ENCODE measurements around the gene DCDC2C. TPM values are rescaled to one million over a fixed set of nuclear protein-coding genes. Genes with fewer than 3 reads are reported as not detected.

The DCDC2C gene
- polyA plus RNA-seq, 3 donors = not detected

DNA sequence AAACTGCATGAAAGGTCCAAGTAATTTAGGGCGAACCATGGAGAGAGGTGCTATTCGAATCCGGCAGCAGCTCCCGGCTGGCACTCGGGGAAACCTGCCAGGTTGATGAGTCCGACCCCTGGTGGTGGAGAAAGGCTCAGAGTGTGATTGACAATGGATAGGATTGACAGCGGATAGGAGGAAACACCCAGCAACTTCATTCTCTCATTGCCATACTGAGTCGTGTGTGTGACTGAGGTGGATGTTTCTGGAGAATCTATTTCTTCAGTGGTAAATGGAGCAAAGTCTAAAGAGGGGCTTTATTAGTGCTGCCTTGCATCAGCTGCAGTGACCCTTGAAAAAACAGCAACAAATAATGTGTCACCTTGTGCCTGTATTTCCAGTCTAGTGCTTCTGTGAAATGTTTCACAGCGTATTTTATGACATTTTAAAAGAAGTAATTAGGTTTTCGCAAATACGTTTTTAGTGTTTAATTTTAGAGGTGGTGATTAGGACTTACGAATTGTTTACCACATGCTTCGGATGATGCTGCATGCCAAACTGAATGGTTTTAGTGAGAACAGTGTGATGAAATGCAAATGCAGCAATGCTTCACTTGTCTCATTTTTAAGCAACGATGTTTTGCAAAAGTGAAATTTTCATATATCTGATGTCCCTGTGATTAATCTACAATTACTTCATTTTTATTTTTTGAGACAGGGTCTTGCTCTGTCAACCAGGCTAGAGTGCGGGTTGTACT is 102.0 kb downstream of the DCDC2C start:
- Mint-ChIP-seq H3K4me3 (no peak overlapping the region), H3K36me3 (no peaks in the 10 kb centered on the region), H3K9me3 (peaks cover 0 to 12% (median 2%) of the 10 kb centered on the region in 7 donors), H3K4me1 (no peaks in the 10 kb centered on the region), H3K27me3 (ENCODE audit: low read depth in 3 of 3) (peaks cover 2 to 5% (median 4%) of the 10 kb centered on the region in 3 donors), H3K27ac (no peak overlapping the region)
- TF ChIP-seq, protein P1, sequence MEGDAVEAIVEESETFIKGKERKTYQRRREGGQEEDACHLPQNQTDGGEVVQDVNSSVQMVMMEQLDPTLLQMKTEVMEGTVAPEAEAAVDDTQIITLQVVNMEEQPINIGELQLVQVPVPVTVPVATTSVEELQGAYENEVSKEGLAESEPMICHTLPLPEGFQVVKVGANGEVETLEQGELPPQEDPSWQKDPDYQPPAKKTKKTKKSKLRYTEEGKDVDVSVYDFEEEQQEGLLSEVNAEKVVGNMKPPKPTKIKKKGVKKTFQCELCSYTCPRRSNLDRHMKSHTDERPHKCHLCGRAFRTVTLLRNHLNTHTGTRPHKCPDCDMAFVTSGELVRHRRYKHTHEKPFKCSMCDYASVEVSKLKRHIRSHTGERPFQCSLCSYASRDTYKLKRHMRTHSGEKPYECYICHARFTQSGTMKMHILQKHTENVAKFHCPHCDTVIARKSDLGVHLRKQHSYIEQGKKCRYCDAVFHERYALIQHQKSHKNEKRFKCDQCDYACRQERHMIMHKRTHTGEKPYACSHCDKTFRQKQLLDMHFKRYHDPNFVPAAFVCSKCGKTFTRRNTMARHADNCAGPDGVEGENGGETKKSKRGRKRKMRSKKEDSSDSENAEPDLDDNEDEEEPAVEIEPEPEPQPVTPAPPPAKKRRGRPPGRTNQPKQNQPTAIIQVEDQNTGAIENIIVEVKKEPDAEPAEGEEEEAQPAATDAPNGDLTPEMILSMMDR (IDR thresholded peaks at IDR 0.05) = no peak
- Histone ChIP-seq H3K27me3 (ENCODE audit: control insufficient read depth in 2 of 2, insufficient read depth in 2 of 2, low read length in 2 of 2) (no peaks in the 10 kb centered on the region), H3K27ac (ENCODE audit: low read depth in 1 of 2, low read length in 2 of 2) (no peak overlapping the region), H3K79me2 (ENCODE audit: insufficient read depth, low read length) (no peaks in the 10 kb centered on the region), H3K4me1 (ENCODE audit: control insufficient read depth in 1 of 2, insufficient read depth in 2 of 2, low read length in 2 of 2) (no peaks in the 10 kb centered on the region), H4K20me1 (ENCODE audit: insufficient read depth, low read length) (no peaks in the 10 kb centered on the region), H3K4me3 (replicated peaks in 1 of 3; ENCODE audit: low read depth in 2 of 3, low read length in 3 of 3) (no peak overlapping the region), H3K36me3 (replicated peaks in 1 of 2; ENCODE audit: control insufficient read depth in 1 of 2, insufficient read depth in 2 of 2, low read length in 2 of 2) (no peaks in the 10 kb centered on the region), H3K9ac (ENCODE audit: insufficient read depth, low read length, poor library complexity, severe bottlenecking) (no peak overlapping the region), H2AFZ (ENCODE audit: insufficient read depth, low read depth, low read length, poor library complexity, severe bottlenecking) (no peak overlapping the region), H3K4me2 (replicated peaks; ENCODE audit: extremely low read depth, low read length, poor library complexity, severe bottlenecking) (no peak overlapping the region), H3K9me3 (replicated peaks in 1 of 2; ENCODE audit: control insufficient read depth in 1 of 2, insufficient read depth in 1 of 2, low read length in 2 of 2) (no peaks in the 10 kb centered on the region)
- intact Hi-C loops (cut with micrococcal nuclease) = no loop called here
- no peak for DNase-seq
- WGBS (ENCODE audit: insufficient coverage) = 89% methylated on average over 7 of the region's 15 CpGs

DNA sequence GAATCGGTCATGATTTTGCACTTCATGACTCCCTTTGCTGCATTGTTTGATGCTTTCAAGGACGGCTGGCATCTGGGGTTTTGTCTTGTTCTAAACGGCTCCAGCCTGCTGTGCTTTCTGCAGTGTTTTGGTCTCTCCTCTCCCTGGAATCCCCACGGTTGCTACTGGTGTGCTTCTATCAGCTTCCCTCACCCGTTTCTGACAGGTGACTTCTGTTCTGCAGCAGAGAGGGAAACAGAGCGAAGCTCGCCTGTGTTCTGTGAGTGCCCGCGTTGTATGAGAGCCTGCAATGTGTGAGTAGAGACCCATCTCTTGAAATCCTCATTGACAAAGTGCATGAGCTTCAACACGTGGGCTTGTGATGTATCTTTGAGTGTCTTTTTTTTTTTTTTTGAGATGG is 102.8 kb downstream of the DCDC2C start:
- H3K9me3 ChIP-seq (replicated peaks in 1 of 2; ENCODE audit: control insufficient read depth in 1 of 2, insufficient read depth in 1 of 2, low read length in 2 of 2) = no peaks in the 10 kb centered on the region
- WGBS (ENCODE audit: insufficient coverage) = 84% methylated on average over 10 of the region's 10 CpGs
- no peak overlapping the region for H3K27ac Mint-ChIP-seq
- H3K36me3 ChIP-seq (replicated peaks in 1 of 2; ENCODE audit: control insufficient read depth in 1 of 2, insufficient read depth in 2 of 2, low read length in 2 of 2) = no peaks in the 10 kb centered on the region
- H3K9me3 Mint-ChIP-seq = peaks cover 0 to 10% (median 2%) of the 10 kb centered on the region in 7 donors
- peaks cover 2 to 5% (median 4%) of the 10 kb centered on the region in 3 donors for H3K27me3 Mint-ChIP-seq (ENCODE audit: low read depth in 3 of 3)
- no peaks in the 10 kb centered on the region for H4K20me1 ChIP-seq (ENCODE audit: insufficient read depth, low read length)
- H3K9ac ChIP-seq (ENCODE audit: insufficient read depth, low read length, poor library complexity, severe bottlenecking) = no peak overlapping the region
- no peaks in the 10 kb centered on the region for H3K4me1 Mint-ChIP-seq
- intact Hi-C loops (cut with micrococcal nuclease) = no loop called here
- no peak overlapping the region for H2AFZ ChIP-seq (ENCODE audit: insufficient read depth, low read depth, low read length, poor library complexity, severe bottlenecking)
- H3K4me3 ChIP-seq (replicated peaks in 1 of 3; ENCODE audit: low read depth in 2 of 3, low read length in 3 of 3) = no peak overlapping the region
- no peak overlapping the region for H3K4me2 ChIP-seq (replicated peaks; ENCODE audit: extremely low read depth, low read length, poor library complexity, severe bottlenecking)
- no peak overlapping the region for H3K27ac ChIP-seq (ENCODE audit: low read depth in 1 of 2, low read length in 2 of 2)
- H3K4me1 ChIP-seq (ENCODE audit: control insufficient read depth in 1 of 2, insufficient read depth in 2 of 2, low read length in 2 of 2) = no peaks in the 10 kb centered on the region
- H3K27me3 ChIP-seq (ENCODE audit: control insufficient read depth in 2 of 2, insufficient read depth in 2 of 2, low read length in 2 of 2) = no peaks in the 10 kb centered on the region
- H3K4me3 Mint-ChIP-seq = no peak overlapping the region
- no peaks in the 10 kb centered on the region for H3K36me3 Mint-ChIP-seq
- H3K79me2 ChIP-seq (ENCODE audit: insufficient read depth, low read length) = no peaks in the 10 kb centered on the region
- no peak for DNase-seq
- TF ChIP-seq, protein P1 (IDR thresholded peaks at IDR 0.05) = no peak

All from CD14-positive monocyte (primary cell).